ENCODE results near the gene FBXO33.

GRCh38 chr14:39369029-39369428, 63.2 kb downstream of the FBXO33 start:
- no peak for TF ChIP-seq CTCF (conservative IDR thresholded peaks at IDR 0.05; ENCODE audit: low read length)
- no peak for TF ChIP-seq EZH2phosphoT487 (IDR thresholded peaks at IDR 0.05; ENCODE audit: borderline replicate concordance)

All from Loucy (cell line).